Stimulated activated memory B cell treated with anti-CD40 and anti-IgM and Interleukin-4, amounts not matched to agents 10 μg/mL and 1 μg/mL and 100 μg/mL, for 72 hours (primary cell): ENCODE measurements around the gene COL1A2.

Source experiments
- ATAC-seq: fragments of 150-1000 bp; cut with Tn5 transposase; 2 replicates; pipeline ENCODE4 v1.10.0; 2021
- H3K27ac Mint-ChIP-seq: one replicate; pipeline ENCODE4 v1.8.0; 2022; ENCODE audit warnings: mild to moderate bottlenecking, mixed read lengths
- H3K27me3 Mint-ChIP-seq: one replicate; pipeline ENCODE4 v1.8.0; 2022; ENCODE audit warnings: mixed read lengths
- H3K36me3 Mint-ChIP-seq: one replicate; pipeline ENCODE4 v1.8.0; 2022; ENCODE audit warnings: mixed read lengths
- H3K4me1 Mint-ChIP-seq: one replicate; pipeline ENCODE4 v1.8.0; 2022; ENCODE audit warnings: mixed read lengths
- H3K4me3 Mint-ChIP-seq: one replicate; pipeline ENCODE4 v1.8.0; 2022; ENCODE audit warnings: mild to moderate bottlenecking, moderate library complexity, mixed read lengths
- H3K9me3 Mint-ChIP-seq: one replicate; pipeline ENCODE4 v1.8.0; 2022; ENCODE audit warnings: mixed read lengths

COL1A2 gene

GRCh38 chr7:94374721-94375566, 19.8 kb upstream of the COL1A2 start:
- no peaks in the 10 kb centered on the region for H3K9me3 Mint-ChIP-seq
- H3K36me3 Mint-ChIP-seq, result no peaks in the 10 kb centered on the region
- no peak overlapping the region for H3K27ac Mint-ChIP-seq
- no peaks in the 10 kb centered on the region for H3K4me1 Mint-ChIP-seq
- no peaks in the 10 kb centered on the region for H3K27me3 Mint-ChIP-seq
- H3K4me3 Mint-ChIP-seq, result no peak overlapping the region
- ATAC-seq, result no peak

- no peaks in the 10 kb centered on the region for H3K27me3 Mint-ChIP-seq
- no peaks in the 10 kb centered on the region for H3K4me1 Mint-ChIP-seq
- H3K9me3 Mint-ChIP-seq, result no peaks in the 10 kb centered on the region
- no peak overlapping the region for H3K27ac Mint-ChIP-seq
- H3K36me3 Mint-ChIP-seq, result no peaks in the 10 kb centered on the region
- no peak overlapping the region for H3K4me3 Mint-ChIP-seq
- ATAC-seq, result no peak
Measured at GRCh38 chr7:94375691-94376090, 19.0 kb upstream of the COL1A2 start.

- no peak overlapping the region for H3K27ac Mint-ChIP-seq
- no peak overlapping the region for H3K4me3 Mint-ChIP-seq
- no peaks in the 10 kb centered on the region for H3K27me3 Mint-ChIP-seq
- no peaks in the 10 kb centered on the region for H3K36me3 Mint-ChIP-seq
- H3K4me1 Mint-ChIP-seq, result no peaks in the 10 kb centered on the region
- H3K9me3 Mint-ChIP-seq, result no peaks in the 10 kb centered on the region
- ATAC-seq, result no peak
Measured at GRCh38 chr7:94376281-94376680, 18.4 kb upstream of the COL1A2 start.

- Mint-ChIP-seq H3K27me3 (no peaks in the 10 kb centered on the region), H3K27ac (no peak overlapping the region), H3K4me3 (no peak overlapping the region), H3K36me3 (no peaks in the 10 kb centered on the region), H3K4me1 (no peaks in the 10 kb centered on the region), H3K9me3 (no peaks in the 10 kb centered on the region)
- no peak for ATAC-seq
Measured at GRCh38 chr7:94378356-94378755, 16.3 kb upstream of the COL1A2 start.

GRCh38 chr7:94380264-94380663, 14.4 kb upstream of the COL1A2 start:
- Mint-ChIP-seq H3K4me3 (no peak overlapping the region), H3K27me3 (no peaks in the 10 kb centered on the region), H3K9me3 (no peaks in the 10 kb centered on the region), H3K4me1 (no peaks in the 10 kb centered on the region), H3K36me3 (no peaks in the 10 kb centered on the region), H3K27ac (no peak overlapping the region)
- ATAC-seq, result no peak

- Mint-ChIP-seq H3K4me3 (no peak overlapping the region), H3K9me3 (no peaks in the 10 kb centered on the region), H3K36me3 (no peaks in the 10 kb centered on the region), H3K27me3 (no peaks in the 10 kb centered on the region), H3K27ac (no peak overlapping the region), H3K4me1 (no peaks in the 10 kb centered on the region)
- ATAC-seq, result no peak
Measured at GRCh38 chr7:94382132-94382531, 12.6 kb upstream of the COL1A2 start.

GRCh38 chr7:94382746-94383145, 11.9 kb upstream of the COL1A2 start:
- Mint-ChIP-seq H3K9me3 (no peaks in the 10 kb centered on the region), H3K36me3 (no peaks in the 10 kb centered on the region), H3K4me3 (no peak overlapping the region), H3K27me3 (no peaks in the 10 kb centered on the region), H3K4me1 (no peaks in the 10 kb centered on the region), H3K27ac (no peak overlapping the region)
- ATAC-seq, result no peak

- Mint-ChIP-seq H3K27me3 (no peaks in the 10 kb centered on the region), H3K4me3 (no peak overlapping the region), H3K9me3 (no peaks in the 10 kb centered on the region), H3K36me3 (no peaks in the 10 kb centered on the region), H3K4me1 (no peaks in the 10 kb centered on the region), H3K27ac (no peak overlapping the region)
- ATAC-seq, result no peak
Measured at GRCh38 chr7:94384315-94384714, 10.4 kb upstream of the COL1A2 start.

- H3K27me3 Mint-ChIP-seq, result no peaks in the 10 kb centered on the region
- no peak overlapping the region for H3K4me3 Mint-ChIP-seq
- no peaks in the 10 kb centered on the region for H3K36me3 Mint-ChIP-seq
- no peak overlapping the region for H3K27ac Mint-ChIP-seq
- ATAC-seq, result no peak
- no peaks in the 10 kb centered on the region for H3K4me1 Mint-ChIP-seq
- H3K9me3 Mint-ChIP-seq, result no peaks in the 10 kb centered on the region
Measured at GRCh38 chr7:94386416-94386815, 8.3 kb upstream of the COL1A2 start.

- Mint-ChIP-seq H3K4me3 (no peak overlapping the region), H3K27ac (no peak overlapping the region), H3K9me3 (no peaks in the 10 kb centered on the region), H3K36me3 (no peaks in the 10 kb centered on the region), H3K27me3 (no peaks in the 10 kb centered on the region), H3K4me1 (peaks cover 8% of the 10 kb centered on the region)
- no peak for ATAC-seq
Measured at GRCh38 chr7:94388540-94388939, 6.2 kb upstream of the COL1A2 start.

- Mint-ChIP-seq H3K36me3 (no peaks in the 10 kb centered on the region), H3K9me3 (no peaks in the 10 kb centered on the region), H3K4me1 (peaks cover 8% of the 10 kb centered on the region), H3K27me3 (no peaks in the 10 kb centered on the region), H3K4me3 (no peak overlapping the region), H3K27ac (no peak overlapping the region)
- ATAC-seq, result no peak
Measured at GRCh38 chr7:94389381-94389780, 5.3 kb upstream of the COL1A2 start.

GRCh38 chr7:94391726-94392392, 2.8 kb upstream of the COL1A2 start:
- Mint-ChIP-seq H3K4me3 (peak overlapping the region; percentile 25), H3K27ac (peak overlapping the region; percentile 77), H3K4me1 (peaks cover 19% of the 10 kb centered on the region), H3K36me3 (no peaks in the 10 kb centered on the region), H3K9me3 (no peaks in the 10 kb centered on the region), H3K27me3 (no peaks in the 10 kb centered on the region)
- peak; percentile 51 for ATAC-seq

GRCh38 chr7:94392393-94392786, 2.3 kb upstream of the COL1A2 start:
- Mint-ChIP-seq H3K27ac (peak overlapping the region; percentile 77), H3K4me3 (no peak overlapping the region), H3K4me1 (peaks cover 19% of the 10 kb centered on the region), H3K27me3 (no peaks in the 10 kb centered on the region), H3K9me3 (no peaks in the 10 kb centered on the region), H3K36me3 (no peaks in the 10 kb centered on the region)
- ATAC-seq, result no peak

- no peak for ATAC-seq
- no peaks in the 10 kb centered on the region for H3K27me3 Mint-ChIP-seq
- no peaks in the 10 kb centered on the region for H3K36me3 Mint-ChIP-seq
- peaks cover 19% of the 10 kb centered on the region for H3K4me1 Mint-ChIP-seq
- H3K9me3 Mint-ChIP-seq, result no peaks in the 10 kb centered on the region
- no peak overlapping the region for H3K27ac Mint-ChIP-seq
- H3K4me3 Mint-ChIP-seq, result no peak overlapping the region
Measured at GRCh38 chr7:94393246-94394108, 1.2 kb upstream of the COL1A2 start.

GRCh38 chr7:94394109-94394436, 622 bp upstream of the COL1A2 start:
- no peak overlapping the region for H3K27ac Mint-ChIP-seq
- no peaks in the 10 kb centered on the region for H3K36me3 Mint-ChIP-seq
- H3K4me1 Mint-ChIP-seq, result peaks cover 19% of the 10 kb centered on the region
- no peaks in the 10 kb centered on the region for H3K9me3 Mint-ChIP-seq
- H3K27me3 Mint-ChIP-seq, result no peaks in the 10 kb centered on the region
- no peak for ATAC-seq
- H3K4me3 Mint-ChIP-seq, result no peak overlapping the region
